Lower lobe of right lung (tissue), 2 donors: ENCODE results near the gene LBHD1. TPM values are rescaled to one million over a fixed set of nuclear protein-coding genes. Genes with fewer than 3 reads are reported as not detected.

Source experiments
- ATAC-seq, 2 donors: fragments of 200-7000 bp; cut with Tn5 transposase; one replicate each; pipeline ENCODE4 v1.9.1; 2020 to 2022; ENCODE audit warnings: mild to moderate bottlenecking in 2 of 2, moderate library complexity in 2 of 2
- DNase-seq: peaks from one replicate; pipeline ENCODE4 v3.0.0-alpha.2; 2020
- H3K27ac ChIP-seq: fragments of 200-600 bp; one replicate; pipeline ENCODE4 v1.8.0; 2022
- H3K27me3 ChIP-seq: fragments of 200-600 bp; one replicate; pipeline ENCODE4 v1.8.0; 2022; ENCODE audit warnings: low read depth
- H3K36me3 ChIP-seq: fragments of 200-600 bp; one replicate; pipeline ENCODE4 v1.8.0; 2022; ENCODE audit warnings: mild to moderate bottlenecking
- H3K4me1 ChIP-seq: fragments of 200-600 bp; one replicate; pipeline ENCODE4 v1.8.0; 2022
- H3K4me3 ChIP-seq: fragments of 200-600 bp; one replicate; pipeline ENCODE4 v1.8.0; 2022; ENCODE audit warnings: mild to moderate bottlenecking
- H3K9me3 ChIP-seq: fragments of 200-600 bp; one replicate; pipeline ENCODE4 v1.8.0; 2022
- CTCF ChIP-seq: fragments of 200-600 bp; IDR thresholded peaks from one replicate; pipeline ENCODE4 v1.8.0; 2022; ENCODE audit warnings: antibody characterized with exemption, mild to moderate bottlenecking
- intact Hi-C: fragments of 100-400 bp; cut with DNase I; formaldehyde crosslinking; loops from one replicate; pipeline ENCODE4 v1.11.0; 2022
- total RNA-seq: library from RNA; stranded (reverse); fragmentation: NEBNext Ultra II Directional; extraction: Animal tissue kit (Norgen Biotek cat#: 25700); gene quantifications from one replicate; pipeline ENCODE4 v1.2.1, GENCODE V29; 2021
- donor health status: DM: no; HTN: yes; CAD: no; lungs with severe emphysema.

Gene LBHD1
- total RNA-seq, 1 donor from 2014 or later = 11.1 TPM

GRCh38 chr11:62646825-62647608 lies 25.1 kb downstream of the LBHD1 start:
- H3K27ac ChIP-seq = no peak overlapping the region
- TF ChIP-seq CTCF = no peak
- no peaks in the 10 kb centered on the region for H3K27me3 ChIP-seq
- H3K4me1 ChIP-seq = peaks cover 37% of the 10 kb centered on the region
- DNase-seq (no peak), ATAC-seq (peak in 1 of 2 donors; percentile 1)
- H3K4me3 ChIP-seq = peak overlapping the region; percentile 90
- no peaks in the 10 kb centered on the region for H3K9me3 ChIP-seq
- H3K36me3 ChIP-seq = peaks cover 49% of the 10 kb centered on the region
- intact Hi-C loops = no loop called here

GRCh38 chr11:62645946-62646824 lies 25.9 kb downstream of the LBHD1 start, which contains the start of gene GANAB:
Gene GANAB, minus strand, starts transcription at chr11:62646613. Its CDS starts 14 bp downstream, at chr11:62646599.
- Histone ChIP-seq H3K4me3 (peak within 1 kb of the TSS; percentile 90), H3K27ac (peak within 1 kb of the TSS; percentile 93), H3K27me3 (no peaks in the 10 kb centered on the region), H3K36me3 (peaks cover 49% of the 10 kb centered on the region), H3K9me3 (no peaks in the 10 kb centered on the region), H3K4me1 (peaks cover 29% of the 10 kb centered on the region)
- peak; percentile 100 for DNase-seq
- intact Hi-C loops = no loop called here
- peak; percentile 99 for ATAC-seq
- no peak for TF ChIP-seq CTCF

GRCh38 chr11:62645671-62645945 lies 26.5 kb downstream of the LBHD1 start:
- DNase-seq = no peak
- ATAC-seq = no peak
- TF ChIP-seq CTCF = no peak
- peak overlapping the region; percentile 90 for H3K4me3 ChIP-seq
- H3K4me1 ChIP-seq = peaks cover 23% of the 10 kb centered on the region
- intact Hi-C loops = no loop called here
- peaks cover 49% of the 10 kb centered on the region for H3K36me3 ChIP-seq
- no peaks in the 10 kb centered on the region for H3K27me3 ChIP-seq
- H3K9me3 ChIP-seq = no peaks in the 10 kb centered on the region
- H3K27ac ChIP-seq = peak overlapping the region; percentile 93

- H3K27me3 ChIP-seq = no peaks in the 10 kb centered on the region
- peaks cover 42% of the 10 kb centered on the region for H3K36me3 ChIP-seq
- ATAC-seq = no peak
- H3K27ac ChIP-seq = no peak overlapping the region
- H3K4me1 ChIP-seq = peaks cover 23% of the 10 kb centered on the region
- H3K4me3 ChIP-seq = no peak overlapping the region
- H3K9me3 ChIP-seq = no peaks in the 10 kb centered on the region
- no peak for DNase-seq
- TF ChIP-seq CTCF = no peak
- intact Hi-C loops = no loop called here
These were observed 27.8 kb downstream of the LBHD1 start for GRCh38 chr11:62644220-62644619.

- no peak overlapping the region for H3K27ac ChIP-seq
- no peak for TF ChIP-seq CTCF
- intact Hi-C loops = no loop called here
- peaks cover 98% of the 10 kb centered on the region for H3K36me3 ChIP-seq
- DNase-seq (no peak), ATAC-seq (no peak)
- H3K27me3 ChIP-seq = no peaks in the 10 kb centered on the region
- H3K4me1 ChIP-seq = no peaks in the 10 kb centered on the region
- H3K9me3 ChIP-seq = no peaks in the 10 kb centered on the region
- no peak overlapping the region for H3K4me3 ChIP-seq
These were observed 39.6 kb downstream of the LBHD1 start for GRCh38 chr11:62632492-62632891.
